ENCODE data around the gene PNKD. TPM values are rescaled to one million over a fixed set of nuclear protein-coding genes. Genes with fewer than 3 reads are reported as not detected.

PNKD gene
- total RNA-seq, 1 donor from 2014 or later, result 18.0 TPM

- peak; percentile 88 for DNase-seq (ENCODE audit: low read depth, low spot score)
Observed at GRCh38 chr2:218395826-218396687, 125.7 kb downstream of the PNKD start.

Other genes with a start within 250 kb of the PNKD start
- not detected in 2 replicates for gene RUFY4, start 201.3 kb upstream of the PNKD start, total RNA-seq
- not detected in 2 replicates for gene CXCR2, start 144.5 kb upstream of the PNKD start, total RNA-seq
- gene CXCR1, start 103.6 kb upstream of the PNKD start, total RNA-seq, result not detected in 2 replicates
- 402 and 446 TPM in 2 replicates for gene ARPC2, start 53.3 kb upstream of the PNKD start, total RNA-seq
- gene GPBAR1, start 9.5 kb upstream of the PNKD start, total RNA-seq, result 0.07 TPM in 2 replicates
- gene AAMP, start 382 bp upstream of the PNKD start, total RNA-seq, result 162 and 199 TPM in 2 replicates
- gene TMBIM1, start 22.0 kb downstream of the PNKD start, total RNA-seq, result 128 and 169 TPM in 2 replicates
- gene CATIP, start 86.3 kb downstream of the PNKD start, total RNA-seq, result not detected in 2 replicates
- gene SLC11A1, start 111.8 kb downstream of the PNKD start, total RNA-seq, result 0.04 TPM in 1 of 2 replicates, not detected in the other
- gene CTDSP1, start 129.3 kb downstream of the PNKD start, total RNA-seq, result 51.0 and 73.3 TPM in 2 replicates
- gene VIL1, start 148.6 kb downstream of the PNKD start, total RNA-seq, result not detected in 2 replicates

All from pulmonary artery endothelial cell (primary cell).